Mammary epithelial cell (primary cell): ENCODE measurements around the gene MORN2.

Source experiments
- EZH2 ChIP-seq: IDR thresholded peaks from 2 replicates; pipeline ENCODE4 v1.6.1; 2012; ENCODE audit warnings: low read length, inconsistent platforms, borderline replicate concordance
- TF ChIP-seq, protein P1 (sequence below), 2 donors: IDR thresholded peaks in 1 of 2; conservative IDR thresholded peaks in 1 of 2; 2 replicates each; pipeline ENCODE4 v1.5.1; 2011 to 2012; ENCODE audit warnings: inconsistent platforms in 2 of 2, low read length in 2 of 2, mild to moderate bottlenecking in 2 of 2, control low read depth in 1 of 2, low read depth in 1 of 2; ENCODE audit not compliant: insufficient read depth in 1 of 2; ENCODE audit errors: extremely low read depth in 1 of 2

DNA sequence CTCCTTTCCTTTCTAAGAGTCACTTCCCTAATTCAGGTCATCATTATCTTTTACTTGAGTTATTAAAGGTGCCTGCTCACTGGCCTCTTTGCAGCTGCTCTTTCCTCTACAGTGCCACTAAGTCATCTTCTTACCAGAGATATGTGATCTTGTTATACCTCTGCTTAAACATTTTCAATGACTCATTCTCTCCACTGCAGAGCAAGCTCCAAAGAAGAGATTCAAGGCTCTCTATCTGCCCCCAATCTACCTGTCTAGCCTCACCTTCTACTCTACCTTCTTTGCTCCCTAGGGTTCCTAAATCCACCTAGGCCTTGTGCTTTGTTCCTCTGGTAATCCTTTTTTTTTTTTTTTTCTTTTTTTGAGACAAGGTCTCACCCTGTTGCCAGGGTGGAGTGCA is 17.0 kb downstream of the MORN2 start:
- TF ChIP-seq, protein P1, sequence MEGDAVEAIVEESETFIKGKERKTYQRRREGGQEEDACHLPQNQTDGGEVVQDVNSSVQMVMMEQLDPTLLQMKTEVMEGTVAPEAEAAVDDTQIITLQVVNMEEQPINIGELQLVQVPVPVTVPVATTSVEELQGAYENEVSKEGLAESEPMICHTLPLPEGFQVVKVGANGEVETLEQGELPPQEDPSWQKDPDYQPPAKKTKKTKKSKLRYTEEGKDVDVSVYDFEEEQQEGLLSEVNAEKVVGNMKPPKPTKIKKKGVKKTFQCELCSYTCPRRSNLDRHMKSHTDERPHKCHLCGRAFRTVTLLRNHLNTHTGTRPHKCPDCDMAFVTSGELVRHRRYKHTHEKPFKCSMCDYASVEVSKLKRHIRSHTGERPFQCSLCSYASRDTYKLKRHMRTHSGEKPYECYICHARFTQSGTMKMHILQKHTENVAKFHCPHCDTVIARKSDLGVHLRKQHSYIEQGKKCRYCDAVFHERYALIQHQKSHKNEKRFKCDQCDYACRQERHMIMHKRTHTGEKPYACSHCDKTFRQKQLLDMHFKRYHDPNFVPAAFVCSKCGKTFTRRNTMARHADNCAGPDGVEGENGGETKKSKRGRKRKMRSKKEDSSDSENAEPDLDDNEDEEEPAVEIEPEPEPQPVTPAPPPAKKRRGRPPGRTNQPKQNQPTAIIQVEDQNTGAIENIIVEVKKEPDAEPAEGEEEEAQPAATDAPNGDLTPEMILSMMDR (conservative IDR thresholded peaks at IDR 0.05 in 1 of 2, IDR thresholded peaks at IDR 0.05 in 1 of 2; ENCODE audit: extremely low read depth in 1 of 2, insufficient read depth in 1 of 2, low read depth in 1 of 2, low read length in 2 of 2): no peak
- no peak for TF ChIP-seq EZH2
